ENCODE data around the gene FERMT2.

FERMT2 gene

DNA sequence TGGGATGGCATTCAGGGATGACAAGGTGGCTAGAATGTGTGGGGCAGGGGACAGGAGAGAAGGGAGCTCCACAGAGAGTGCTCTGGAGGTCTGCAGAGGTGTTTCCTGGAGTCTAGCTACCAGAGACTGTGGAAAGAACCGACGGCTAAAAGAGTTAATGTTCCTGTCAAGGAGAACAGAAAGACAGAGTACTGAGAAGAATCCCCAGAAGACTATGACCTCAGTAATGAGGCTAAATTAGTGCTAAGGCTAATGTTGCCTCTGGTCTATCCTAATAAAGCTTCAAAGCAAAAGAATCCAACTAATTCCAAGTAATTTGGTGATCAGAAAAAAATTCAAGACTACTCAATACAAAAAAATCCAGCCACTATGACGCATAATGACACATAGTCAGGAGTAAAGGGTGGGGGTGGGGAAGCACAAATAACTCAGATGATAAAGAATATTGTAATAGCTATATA is 44.7 kb downstream of the FERMT2 start:
- H4K20me1 ChIP-seq (ENCODE audit: control insufficient read depth, insufficient read depth, low read depth, low read length) = no peaks in the 10 kb centered on the region
- H3K4me1 ChIP-seq (ENCODE audit: control insufficient read depth, low read length) = no peaks in the 10 kb centered on the region
- H3F3A ChIP-seq (ENCODE audit: control insufficient read depth, insufficient read depth) = no peaks in the 10 kb centered on the region
- no peaks in the 10 kb centered on the region for H3K36me3 ChIP-seq (ENCODE audit: control insufficient read depth, low read length)
- H3K27me3 ChIP-seq (ENCODE audit: control insufficient read depth, low read length) = peaks cover 5% of the 10 kb centered on the region; the same call in 1 of the 2 replicates
- H3K27ac ChIP-seq (ENCODE audit: low read depth, low read length) = no peak overlapping the region
- H3K9me2 ChIP-seq (replicated peaks; ENCODE audit: control insufficient read depth, low read length) = no peaks in the 10 kb centered on the region
- no peak overlapping the region for H3K4me3 ChIP-seq (ENCODE audit: low read length)
- H3K4me2 ChIP-seq (ENCODE audit: low read length) = no peak overlapping the region
- no peak for TF ChIP-seq EZH2phosphoT487 (IDR thresholded peaks at IDR 0.05; ENCODE audit: borderline replicate concordance, low read length)
- TF ChIP-seq, protein P1, sequence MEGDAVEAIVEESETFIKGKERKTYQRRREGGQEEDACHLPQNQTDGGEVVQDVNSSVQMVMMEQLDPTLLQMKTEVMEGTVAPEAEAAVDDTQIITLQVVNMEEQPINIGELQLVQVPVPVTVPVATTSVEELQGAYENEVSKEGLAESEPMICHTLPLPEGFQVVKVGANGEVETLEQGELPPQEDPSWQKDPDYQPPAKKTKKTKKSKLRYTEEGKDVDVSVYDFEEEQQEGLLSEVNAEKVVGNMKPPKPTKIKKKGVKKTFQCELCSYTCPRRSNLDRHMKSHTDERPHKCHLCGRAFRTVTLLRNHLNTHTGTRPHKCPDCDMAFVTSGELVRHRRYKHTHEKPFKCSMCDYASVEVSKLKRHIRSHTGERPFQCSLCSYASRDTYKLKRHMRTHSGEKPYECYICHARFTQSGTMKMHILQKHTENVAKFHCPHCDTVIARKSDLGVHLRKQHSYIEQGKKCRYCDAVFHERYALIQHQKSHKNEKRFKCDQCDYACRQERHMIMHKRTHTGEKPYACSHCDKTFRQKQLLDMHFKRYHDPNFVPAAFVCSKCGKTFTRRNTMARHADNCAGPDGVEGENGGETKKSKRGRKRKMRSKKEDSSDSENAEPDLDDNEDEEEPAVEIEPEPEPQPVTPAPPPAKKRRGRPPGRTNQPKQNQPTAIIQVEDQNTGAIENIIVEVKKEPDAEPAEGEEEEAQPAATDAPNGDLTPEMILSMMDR (IDR thresholded peaks at IDR 0.05; ENCODE audit: low read depth, low read length, poor library complexity, severe bottlenecking) = no peak
- no peaks in the 10 kb centered on the region for H3K79me2 ChIP-seq (ENCODE audit: control insufficient read depth, low read length)
- no peaks in the 10 kb centered on the region for H3K9me3 ChIP-seq (ENCODE audit: control insufficient read depth, insufficient read depth, low read length)

DNA sequence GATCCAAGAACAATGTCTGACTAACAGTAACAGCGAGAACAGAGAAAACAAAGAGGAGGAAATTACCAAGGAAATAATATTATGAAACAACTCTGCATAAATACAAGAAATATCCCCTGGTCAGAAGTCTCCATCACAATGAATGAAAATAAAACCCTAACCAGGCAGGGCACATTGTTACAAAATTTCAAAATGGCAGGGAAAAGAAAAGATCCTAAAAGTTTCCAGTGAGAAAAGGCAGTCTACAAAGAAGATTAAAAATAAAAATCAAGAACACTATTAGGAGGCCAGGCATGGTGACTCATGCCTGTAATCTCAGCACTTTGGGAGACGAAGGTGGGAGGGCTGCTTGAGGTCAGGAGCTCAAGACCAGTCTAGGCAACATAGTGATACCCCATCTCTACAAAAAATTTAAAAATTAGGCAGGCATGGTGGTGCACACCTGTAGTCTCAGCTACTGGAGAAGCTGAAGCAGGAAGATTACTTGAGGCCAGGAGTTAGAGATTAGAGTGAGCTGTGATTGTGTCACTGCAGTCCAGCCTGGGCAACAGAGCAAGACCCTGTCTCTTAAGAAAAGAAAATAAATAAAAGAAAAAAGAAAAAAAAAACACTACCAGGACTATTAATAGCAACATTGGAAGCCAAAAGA is 47.8 kb downstream of the FERMT2 start:
- H3K36me3 ChIP-seq (ENCODE audit: control insufficient read depth, low read length) = no peaks in the 10 kb centered on the region
- H3K79me2 ChIP-seq (ENCODE audit: control insufficient read depth, low read length) = no peaks in the 10 kb centered on the region
- peaks cover 2% of the 10 kb centered on the region; the same call in 1 of the 2 replicates for H3K27me3 ChIP-seq (ENCODE audit: control insufficient read depth, low read length)
- H3F3A ChIP-seq (ENCODE audit: control insufficient read depth, insufficient read depth) = no peaks in the 10 kb centered on the region
- TF ChIP-seq, protein P1 (IDR thresholded peaks at IDR 0.05; ENCODE audit: low read depth, low read length, poor library complexity, severe bottlenecking) = no peak
- no peak for TF ChIP-seq EZH2phosphoT487 (IDR thresholded peaks at IDR 0.05; ENCODE audit: borderline replicate concordance, low read length)
- H3K27ac ChIP-seq (ENCODE audit: low read depth, low read length) = no peak overlapping the region
- no peak overlapping the region for H3K4me3 ChIP-seq (ENCODE audit: low read length)
- no peak overlapping the region for H3K4me2 ChIP-seq (ENCODE audit: low read length)
- H3K9me3 ChIP-seq (ENCODE audit: control insufficient read depth, insufficient read depth, low read length) = no peaks in the 10 kb centered on the region
- no peaks in the 10 kb centered on the region for H3K9me2 ChIP-seq (replicated peaks; ENCODE audit: control insufficient read depth, low read length)
- H4K20me1 ChIP-seq (ENCODE audit: control insufficient read depth, insufficient read depth, low read depth, low read length) = no peaks in the 10 kb centered on the region
- no peaks in the 10 kb centered on the region for H3K4me1 ChIP-seq (ENCODE audit: control insufficient read depth, low read length)

DNA sequence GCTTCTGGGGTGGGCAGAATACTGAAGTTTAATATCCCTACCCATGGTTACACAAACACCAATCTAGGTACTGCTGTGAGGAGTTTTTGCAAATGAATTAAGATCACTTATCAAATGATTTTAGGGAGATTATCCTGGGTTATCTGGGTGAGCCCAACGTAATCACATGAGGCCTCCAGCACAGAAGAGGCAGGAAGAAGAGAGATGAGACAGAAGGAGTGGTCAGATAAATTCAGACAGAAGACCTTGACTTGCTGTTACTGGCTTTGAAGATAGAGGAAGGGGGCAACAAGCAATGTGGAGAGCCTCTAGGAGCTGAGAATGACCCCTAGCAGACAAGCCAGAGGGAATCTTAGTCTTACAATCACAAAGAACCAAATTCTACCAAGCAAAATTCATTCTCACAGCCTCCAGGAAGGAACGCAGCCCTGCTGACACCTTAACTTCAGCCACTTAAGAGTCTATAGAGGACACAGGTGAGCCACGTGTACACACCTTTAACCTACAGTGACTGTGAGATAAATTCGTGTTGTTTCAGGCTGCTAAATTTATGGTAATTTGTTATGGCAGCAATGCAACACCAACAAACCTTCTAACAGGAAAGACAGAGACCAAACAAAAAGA is 49.4 kb downstream of the FERMT2 start:
- Histone ChIP-seq H3K27me3 (ENCODE audit: control insufficient read depth, low read length) (no peaks in the 10 kb centered on the region), H4K20me1 (ENCODE audit: control insufficient read depth, insufficient read depth, low read depth, low read length) (no peaks in the 10 kb centered on the region), H3K4me3 (ENCODE audit: low read length) (no peak overlapping the region), H3F3A (ENCODE audit: control insufficient read depth, insufficient read depth) (no peaks in the 10 kb centered on the region), H3K36me3 (ENCODE audit: control insufficient read depth, low read length) (no peaks in the 10 kb centered on the region), H3K9me2 (replicated peaks; ENCODE audit: control insufficient read depth, low read length) (no peaks in the 10 kb centered on the region), H3K4me2 (ENCODE audit: low read length) (no peak overlapping the region), H3K9me3 (ENCODE audit: control insufficient read depth, insufficient read depth, low read length) (no peaks in the 10 kb centered on the region), H3K79me2 (ENCODE audit: control insufficient read depth, low read length) (no peaks in the 10 kb centered on the region), H3K4me1 (ENCODE audit: control insufficient read depth, low read length) (no peaks in the 10 kb centered on the region), H3K27ac (ENCODE audit: low read depth, low read length) (no peak overlapping the region)
- TF ChIP-seq, protein P1 (IDR thresholded peaks at IDR 0.05; ENCODE audit: low read depth, low read length, poor library complexity, severe bottlenecking) = no peak
- no peak for TF ChIP-seq EZH2phosphoT487 (IDR thresholded peaks at IDR 0.05; ENCODE audit: borderline replicate concordance, low read length)
